Measurements from ENCODE around the gene RAB8B.
A peak's percentile ranks its signal among the peaks of the same experiment; 100 is the strongest.
"Not testable (repeated sequence)": the region's sequence is repeated elsewhere in the genome, so short reads cannot be mapped to it uniquely, and the experiment has no call there.

Gene RAB8B

DNA sequence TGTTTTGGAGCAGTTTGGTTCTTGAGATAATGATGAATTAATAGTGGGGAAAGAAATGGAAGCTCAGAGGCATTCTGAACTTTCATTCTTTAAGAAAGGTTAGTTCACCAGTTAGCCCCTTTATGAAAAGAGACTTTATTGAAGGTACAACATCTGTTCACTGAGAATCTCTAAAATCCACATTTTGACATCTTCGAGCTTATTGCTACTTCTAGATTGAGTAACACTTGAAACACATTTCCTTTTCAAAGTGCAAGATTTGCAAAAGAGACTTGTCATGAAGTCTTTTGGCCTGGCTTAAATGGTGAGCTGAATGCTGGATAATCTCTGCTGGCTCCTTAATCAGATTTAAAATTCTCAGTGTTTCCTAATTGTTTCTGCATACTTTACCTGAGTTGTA is 42.3 kb downstream of the RAB8B start:
- TF ChIP-seq TAF1 (IDR thresholded peaks at IDR 0.05; ENCODE audit: borderline replicate concordance, low read depth, low read length) (no peak), POLR2AphosphoS5 (IDR thresholded peaks at IDR 0.05; ENCODE audit: low read depth, low read length) (no peak), POLR2A (IDR thresholded peaks at IDR 0.05; ENCODE audit: low read depth, low read length) (no peak)
- DNase-seq (ENCODE audit: insufficient read length), result no peak

GRCh38 chr15:63232405-63232804 is 43.0 kb downstream of the RAB8B start:
- TF ChIP-seq POLR2A (IDR thresholded peaks at IDR 0.05; ENCODE audit: low read depth, low read length) (no peak), TAF1 (IDR thresholded peaks at IDR 0.05; ENCODE audit: borderline replicate concordance, low read depth, low read length) (no peak), POLR2AphosphoS5 (IDR thresholded peaks at IDR 0.05; ENCODE audit: low read depth, low read length) (no peak)
- DNase-seq (ENCODE audit: insufficient read length) (no peak), FAIRE-seq (peak; percentile 27)

More for the DNA sequence above, 42.3 kb downstream of the RAB8B start:
- no peak for FAIRE-seq

DNA sequence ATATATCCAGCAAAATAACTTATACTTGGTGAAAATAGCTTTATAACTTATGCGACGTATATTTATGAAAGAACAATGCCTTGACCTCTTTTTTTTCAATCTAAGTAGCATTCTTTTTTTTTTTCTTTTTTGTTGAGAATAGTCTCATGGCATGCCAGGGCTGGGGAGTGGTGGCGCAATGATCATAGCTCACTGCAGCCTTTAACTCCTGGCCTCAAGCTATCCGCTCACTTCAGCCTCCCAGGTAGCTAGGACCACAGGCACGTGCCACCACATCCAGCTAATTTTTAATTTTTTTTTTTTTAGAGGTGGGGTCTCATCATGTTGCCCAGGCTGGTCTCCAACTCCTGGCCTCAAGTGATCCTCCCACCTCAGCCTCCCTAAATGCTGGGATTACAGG is 43.5 kb downstream of the RAB8B start:
- no peak for TF ChIP-seq POLR2A (IDR thresholded peaks at IDR 0.05; ENCODE audit: low read depth, low read length)
- TF ChIP-seq TAF1 (IDR thresholded peaks at IDR 0.05; ENCODE audit: borderline replicate concordance, low read depth, low read length), result no peak
- no peak for TF ChIP-seq POLR2AphosphoS5 (IDR thresholded peaks at IDR 0.05; ENCODE audit: low read depth, low read length)
- FAIRE-seq (no peak), DNase-seq (ENCODE audit: insufficient read length) (no peak)

- FAIRE-seq, result peak; percentile 79
- DNase-seq (ENCODE audit: insufficient read length), result no peak
Observed at GRCh38 chr15:63233667-63234423, 44.4 kb downstream of the RAB8B start.

DNA sequence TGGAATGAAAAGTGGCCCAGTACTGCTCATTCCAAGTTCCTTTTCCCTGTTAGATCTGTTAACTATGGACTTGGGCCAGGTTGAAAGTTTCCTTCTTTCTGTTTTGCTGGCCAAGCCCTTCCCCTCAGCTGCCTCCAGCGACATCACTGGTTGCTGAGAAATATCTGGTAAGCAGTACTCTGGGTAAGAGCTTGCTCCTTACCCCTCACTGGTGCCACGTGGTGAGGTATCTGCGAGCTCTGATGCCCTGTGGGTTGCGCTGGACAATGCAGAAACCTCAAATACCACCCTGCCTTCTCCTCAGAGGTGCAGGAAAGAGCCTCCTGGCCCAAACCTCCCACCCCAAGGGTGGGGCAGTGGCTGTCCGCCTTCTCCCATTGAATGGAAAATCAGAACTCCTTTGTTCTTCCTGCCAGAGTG is 45.1 kb downstream of the RAB8B start:
- TF ChIP-seq POLR2A (IDR thresholded peaks at IDR 0.05; ENCODE audit: low read depth, low read length) (no peak), TAF1 (IDR thresholded peaks at IDR 0.05; ENCODE audit: borderline replicate concordance, low read depth, low read length) (no peak), POLR2AphosphoS5 (IDR thresholded peaks at IDR 0.05; ENCODE audit: low read depth, low read length) (no peak)

More at GRCh38 chr15:63233667-63234423, 44.4 kb downstream of the RAB8B start:
- TF ChIP-seq POLR2A (IDR thresholded peaks at IDR 0.05; ENCODE audit: low read depth, low read length), result no peak
- TF ChIP-seq TAF1 (IDR thresholded peaks at IDR 0.05; ENCODE audit: borderline replicate concordance, low read depth, low read length), result no peak
- TF ChIP-seq POLR2AphosphoS5 (IDR thresholded peaks at IDR 0.05; ENCODE audit: low read depth, low read length), result no peak

GRCh38 chr15:63236272-63236671 is 46.9 kb downstream of the RAB8B start:
- FAIRE-seq (no peak), DNase-seq (ENCODE audit: insufficient read length) (no peak)
- TF ChIP-seq POLR2AphosphoS5 (IDR thresholded peaks at IDR 0.05; ENCODE audit: low read depth, low read length), result no peak
- no peak for TF ChIP-seq TAF1 (IDR thresholded peaks at IDR 0.05; ENCODE audit: borderline replicate concordance, low read depth, low read length)
- no peak for TF ChIP-seq POLR2A (IDR thresholded peaks at IDR 0.05; ENCODE audit: low read depth, low read length)

More for the DNA sequence above, 45.1 kb downstream of the RAB8B start:
- DNase-seq (ENCODE audit: insufficient read length), result no peak
- FAIRE-seq, result no peak

- DNase-seq (ENCODE audit: insufficient read length); FAIRE-seq: not testable (repeated sequence)
Observed at GRCh38 chr15:63237086-63237485, 47.7 kb downstream of the RAB8B start.

- no peak for DNase-seq (ENCODE audit: insufficient read length)
- peak; percentile 17 for FAIRE-seq
- TF ChIP-seq POLR2A (IDR thresholded peaks at IDR 0.05; ENCODE audit: low read depth, low read length) (no peak), POLR2AphosphoS5 (IDR thresholded peaks at IDR 0.05; ENCODE audit: low read depth, low read length) (no peak), TAF1 (IDR thresholded peaks at IDR 0.05; ENCODE audit: borderline replicate concordance, low read depth, low read length) (no peak)
Observed at GRCh38 chr15:63238171-63238570, 48.8 kb downstream of the RAB8B start.

- no peak for TF ChIP-seq TAF1 (IDR thresholded peaks at IDR 0.05; ENCODE audit: borderline replicate concordance, low read depth, low read length)
- no peak for TF ChIP-seq POLR2AphosphoS5 (IDR thresholded peaks at IDR 0.05; ENCODE audit: low read depth, low read length)
- no peak for TF ChIP-seq POLR2A (IDR thresholded peaks at IDR 0.05; ENCODE audit: low read depth, low read length)
- no peak for DNase-seq (ENCODE audit: insufficient read length)
- FAIRE-seq, result peak; percentile 79
Observed at GRCh38 chr15:63238796-63239195, 49.4 kb downstream of the RAB8B start.

- FAIRE-seq, result no peak
- no peak for DNase-seq (ENCODE audit: insufficient read length)
- no peak for TF ChIP-seq POLR2AphosphoS5 (IDR thresholded peaks at IDR 0.05; ENCODE audit: low read depth, low read length)
- no peak for TF ChIP-seq TAF1 (IDR thresholded peaks at IDR 0.05; ENCODE audit: borderline replicate concordance, low read depth, low read length)
- no peak for TF ChIP-seq POLR2A (IDR thresholded peaks at IDR 0.05; ENCODE audit: low read depth, low read length)
Observed at GRCh38 chr15:63240109-63240508, 50.7 kb downstream of the RAB8B start.

GRCh38 chr15:63241316-63241715 is 51.9 kb downstream of the RAB8B start:
- TF ChIP-seq TAF1 (IDR thresholded peaks at IDR 0.05; ENCODE audit: borderline replicate concordance, low read depth, low read length) (no peak), POLR2A (IDR thresholded peaks at IDR 0.05; ENCODE audit: low read depth, low read length) (no peak), POLR2AphosphoS5 (IDR thresholded peaks at IDR 0.05; ENCODE audit: low read depth, low read length) (no peak)
- FAIRE-seq (no peak), DNase-seq (ENCODE audit: insufficient read length) (no peak)

DNA sequence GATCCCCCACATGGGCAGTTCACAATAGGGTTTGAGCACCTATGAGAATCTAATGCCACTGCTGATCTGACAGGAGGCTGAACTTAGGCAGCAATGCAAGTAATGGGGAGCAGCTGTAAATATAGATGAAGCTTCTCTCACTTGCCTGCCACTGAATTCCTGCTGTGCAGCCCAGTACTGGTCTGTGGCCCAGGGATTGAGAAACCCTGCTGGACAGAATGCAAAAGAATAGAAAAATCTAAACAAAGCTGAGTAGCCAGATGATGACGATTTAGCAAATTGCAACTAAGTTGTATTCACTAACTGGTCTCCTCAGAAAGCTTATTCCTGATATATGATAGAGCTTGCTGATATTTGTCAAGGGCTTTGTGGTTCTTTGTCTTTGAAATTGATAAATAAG is 53.7 kb downstream of the RAB8B start:
- no peak for FAIRE-seq
- no peak for DNase-seq (ENCODE audit: insufficient read length)
- no peak for TF ChIP-seq POLR2AphosphoS5 (IDR thresholded peaks at IDR 0.05; ENCODE audit: low read depth, low read length)
- no peak for TF ChIP-seq TAF1 (IDR thresholded peaks at IDR 0.05; ENCODE audit: borderline replicate concordance, low read depth, low read length)
- no peak for TF ChIP-seq POLR2A (IDR thresholded peaks at IDR 0.05; ENCODE audit: low read depth, low read length)

All from GM12892 (cell line).